GM21515 (cell line): Measurements from ENCODE around the gene ARHGEF19.

Experiments
- ATAC-seq: cut with Tn5 transposase; IDR thresholded peaks from one replicate; pipeline ENCODE4 v1.9.1; 2021; ENCODE audit not compliant: unreplicated experiment

The ARHGEF19 gene

GRCh38 chr1:16244650-16245285, 32.3 kb upstream of the ARHGEF19 start:
- no peak for ATAC-seq

GRCh38 chr1:16243936-16244649, 31.6 kb upstream of the ARHGEF19 start:
- ATAC-seq = no peak

GRCh38 chr1:16243215-16243610, 30.8 kb upstream of the ARHGEF19 start:
- ATAC-seq = no peak

GRCh38 chr1:16242556-16243214, 30.2 kb upstream of the ARHGEF19 start:
- ATAC-seq = no peak

DNA sequence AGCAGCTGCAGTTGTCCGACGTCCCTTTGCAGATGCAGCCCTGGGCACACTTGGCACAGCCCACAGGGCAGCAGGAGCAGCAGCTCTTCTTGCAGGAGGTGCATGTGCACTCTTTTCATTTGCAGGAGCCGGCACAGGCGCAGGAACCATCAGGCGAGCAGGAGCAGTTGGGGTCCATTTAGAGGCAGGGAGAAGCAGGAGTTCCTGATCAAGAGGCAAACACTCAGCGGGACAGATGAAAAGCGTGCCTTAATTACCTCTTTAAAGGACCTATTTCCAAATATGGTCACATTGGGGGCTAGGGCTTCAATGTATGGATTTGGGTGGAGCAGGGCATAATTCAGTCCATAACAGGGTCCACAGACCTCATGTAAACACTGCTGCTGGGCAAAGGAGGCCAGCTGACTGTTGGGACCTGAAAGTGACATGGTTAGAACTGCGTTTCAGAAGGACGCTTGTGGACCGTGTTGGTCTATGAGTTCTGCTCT, 28.8 kb upstream of the ARHGEF19 start:
- no peak for ATAC-seq

DNA sequence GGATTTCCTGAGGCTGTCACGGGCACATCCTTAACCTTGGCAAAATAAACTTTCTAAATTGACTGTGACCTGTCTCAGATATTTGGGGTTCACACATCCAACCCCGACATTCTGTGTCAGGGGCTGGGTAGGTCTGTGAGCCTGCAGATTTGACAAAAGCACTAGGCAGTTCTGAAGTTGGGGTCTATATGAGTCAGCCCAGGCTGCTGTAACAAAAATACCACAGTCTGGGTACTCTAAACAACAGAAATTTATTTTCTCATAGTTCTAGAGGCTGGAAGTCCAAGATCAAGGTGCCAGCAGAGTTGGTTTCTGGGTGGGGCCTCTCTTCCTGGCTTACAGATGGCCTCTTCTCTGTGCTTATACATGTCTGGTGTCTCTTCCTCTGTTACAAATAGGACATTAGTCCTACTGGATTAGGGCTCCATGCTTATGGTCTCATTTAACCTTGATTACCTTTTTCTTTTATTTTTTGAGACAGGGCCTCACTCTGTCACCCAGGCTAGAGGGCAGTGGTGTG, 27.6 kb upstream of the ARHGEF19 start:
- no peak for ATAC-seq

DNA sequence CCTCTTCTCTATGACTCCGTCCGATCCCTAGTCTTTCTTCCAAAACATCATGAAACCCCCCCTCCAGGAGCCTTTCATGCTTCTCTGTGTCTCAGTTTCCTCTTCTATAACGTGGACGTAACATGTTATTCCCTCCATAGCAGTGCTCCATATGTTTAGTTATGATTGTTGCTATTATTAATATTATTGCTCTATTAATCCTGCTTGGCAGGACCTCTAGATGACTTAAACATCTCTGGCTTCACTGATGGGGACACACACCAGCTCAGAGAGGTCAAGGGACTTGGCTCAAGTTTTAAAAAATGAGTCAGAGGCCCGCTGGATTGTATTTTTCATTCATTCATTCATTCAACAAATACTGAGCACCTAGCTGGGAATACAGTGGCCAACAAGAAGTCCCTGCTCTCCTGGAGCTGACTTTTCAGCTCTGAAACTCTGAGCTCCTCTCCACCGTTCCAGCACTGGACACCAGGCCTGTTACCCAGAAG, 24.9 kb upstream of the ARHGEF19 start:
- ATAC-seq = no peak

DNA sequence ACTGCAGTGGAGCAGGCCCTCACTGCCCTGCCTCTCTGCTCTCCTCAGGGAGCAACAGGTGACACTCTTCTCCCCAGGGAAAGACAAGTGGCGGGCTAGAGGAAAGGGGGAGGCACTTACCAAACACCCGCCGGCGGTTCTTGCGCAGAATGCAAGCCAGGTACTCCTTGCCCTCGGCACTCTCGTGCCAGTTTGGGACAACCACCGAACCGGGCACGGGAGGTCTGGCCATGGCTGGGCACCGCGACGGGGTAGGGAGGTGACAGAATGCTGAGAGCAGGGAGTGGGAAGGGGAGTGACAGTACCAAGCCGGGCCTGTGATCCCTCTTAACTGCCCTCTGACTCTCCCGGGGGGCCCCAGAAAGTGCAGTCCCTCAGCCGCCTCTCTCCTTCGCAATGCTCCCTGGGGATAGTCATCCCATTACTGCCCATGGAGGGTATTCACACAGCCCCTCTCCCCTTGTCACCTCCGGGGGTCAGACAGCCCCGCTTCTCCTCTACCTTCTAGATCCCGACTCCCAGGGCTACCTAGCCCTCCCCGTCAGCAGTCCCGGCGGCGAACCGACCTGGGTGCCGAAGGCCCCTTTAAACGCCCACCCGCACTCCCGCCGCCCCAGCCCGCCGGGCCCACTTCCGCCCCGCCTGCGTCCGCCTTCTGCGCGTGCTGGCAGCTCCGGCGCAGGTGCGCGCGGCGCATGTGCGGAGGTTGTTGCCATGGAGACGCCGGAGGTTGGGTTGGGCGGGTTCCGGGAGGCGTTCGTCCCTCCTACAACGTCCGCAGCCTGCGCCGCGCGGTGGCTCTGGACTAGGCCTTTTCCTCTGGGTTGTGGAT, 24.3 kb upstream of the ARHGEF19 start, which contains the start of gene CPLANE2:
CPLANE2 (minus strand) TSS at position 673 of the 832 bp plus-strand sequence; CDS start at position 232, 441 bp downstream.
- peak; percentile 85 for ATAC-seq

- peak; percentile 27 for ATAC-seq
Measured at GRCh38 chr1:16235944-16236510, 23.6 kb upstream of the ARHGEF19 start.

DNA sequence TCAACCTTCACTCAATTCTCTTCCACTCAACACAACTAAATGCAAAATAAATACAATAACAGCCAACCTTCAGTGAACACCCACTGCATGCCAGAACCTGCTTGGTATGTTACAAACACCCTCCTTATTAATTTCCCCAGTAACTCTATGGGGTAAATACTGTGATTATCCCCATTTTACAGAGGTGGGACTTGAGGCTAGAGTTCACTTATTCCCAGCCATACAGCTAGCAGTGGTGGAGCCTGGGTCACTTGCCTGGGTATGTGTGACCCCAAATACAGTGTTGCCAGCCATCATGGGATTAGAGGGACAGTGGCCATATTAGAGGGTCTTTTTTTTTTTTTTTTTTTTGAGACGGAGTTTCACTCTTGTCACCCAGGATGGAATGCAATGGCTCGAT, 22.9 kb upstream of the ARHGEF19 start:
- no peak for ATAC-seq

DNA sequence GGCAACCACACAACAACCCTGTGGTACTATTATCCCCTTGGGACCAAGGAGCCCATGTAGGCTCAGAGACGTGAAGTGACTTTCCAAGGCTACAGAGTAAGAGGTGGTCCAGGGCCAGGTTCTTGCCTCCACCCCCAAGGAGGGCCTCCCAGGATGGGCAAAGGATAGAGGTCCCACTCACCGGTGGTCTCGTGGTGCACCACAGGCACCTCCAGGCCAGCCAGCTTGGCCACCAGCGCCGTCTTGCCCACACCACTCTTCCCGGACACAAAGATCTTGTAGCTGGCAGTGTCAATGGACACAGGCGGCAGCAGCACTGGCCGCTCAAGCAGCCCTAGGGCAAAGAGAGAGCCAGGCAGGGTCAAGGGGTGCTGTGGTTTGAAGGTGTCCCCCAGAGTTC, 21.0 kb upstream of the ARHGEF19 start:
- ATAC-seq = no peak

GRCh38 chr1:16232316-16232710, 19.9 kb upstream of the ARHGEF19 start:
- no peak for ATAC-seq

- ATAC-seq = no peak
Measured at GRCh38 chr1:16231331-16232315, 19.2 kb upstream of the ARHGEF19 start.

DNA sequence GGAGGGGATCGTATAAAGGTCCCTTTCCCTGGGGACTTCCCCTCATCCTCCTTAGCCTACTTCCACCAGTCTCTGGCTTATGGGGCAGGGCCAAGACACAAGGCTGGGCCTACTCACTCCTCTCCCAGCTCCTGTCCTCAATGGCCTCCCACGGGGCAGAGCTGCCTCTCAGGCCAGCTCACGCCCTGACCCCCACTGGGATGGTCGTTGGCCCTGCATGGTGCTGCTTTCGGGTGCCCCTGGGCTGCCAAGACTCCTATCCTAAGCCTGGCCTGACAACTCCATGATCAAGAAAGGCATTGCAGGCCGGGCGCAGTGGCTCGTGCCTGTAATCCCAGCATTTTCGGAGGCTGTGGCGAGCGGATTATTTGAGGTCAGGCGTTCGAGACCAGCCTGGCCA, 18.3 kb upstream of the ARHGEF19 start:
- no peak for ATAC-seq

DNA sequence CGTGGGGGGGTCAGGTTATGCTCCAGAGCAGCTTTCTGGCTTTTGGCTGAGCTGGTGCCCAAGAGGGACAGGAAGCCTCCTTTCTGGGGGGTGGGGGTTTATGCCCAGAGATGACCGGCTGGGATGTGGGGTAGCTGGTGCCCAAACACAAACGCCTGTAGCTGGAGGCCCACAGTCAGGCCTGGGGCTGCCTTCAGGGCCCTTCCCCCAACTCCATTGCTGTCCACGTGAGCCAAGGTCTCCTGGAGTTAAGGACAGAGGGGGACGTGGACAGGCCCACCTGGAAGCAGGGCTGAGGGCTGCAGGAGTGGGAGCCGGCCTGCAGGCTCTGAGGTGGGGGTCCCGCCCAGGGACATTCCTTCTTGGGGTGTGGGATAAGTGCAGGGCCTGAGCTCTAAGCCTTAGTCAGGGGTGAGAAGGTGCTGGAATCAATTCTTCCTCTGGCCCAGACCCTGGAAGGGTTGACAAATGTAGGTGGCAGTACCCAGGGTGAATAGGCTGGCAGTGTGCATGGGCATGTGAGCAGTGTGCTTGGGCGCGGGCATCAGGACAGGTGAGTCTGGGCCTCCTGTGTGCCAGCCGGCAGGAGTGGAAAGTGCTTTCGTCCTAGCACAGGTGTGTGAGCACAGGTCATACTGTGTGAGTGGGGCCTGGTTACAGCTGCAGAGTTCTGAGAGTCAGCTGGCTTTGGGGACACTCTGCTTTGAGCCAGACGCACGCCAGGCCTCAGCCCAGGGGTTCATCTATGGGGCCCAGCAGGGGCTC, 17.7 kb upstream of the ARHGEF19 start:
- no peak for ATAC-seq

DNA sequence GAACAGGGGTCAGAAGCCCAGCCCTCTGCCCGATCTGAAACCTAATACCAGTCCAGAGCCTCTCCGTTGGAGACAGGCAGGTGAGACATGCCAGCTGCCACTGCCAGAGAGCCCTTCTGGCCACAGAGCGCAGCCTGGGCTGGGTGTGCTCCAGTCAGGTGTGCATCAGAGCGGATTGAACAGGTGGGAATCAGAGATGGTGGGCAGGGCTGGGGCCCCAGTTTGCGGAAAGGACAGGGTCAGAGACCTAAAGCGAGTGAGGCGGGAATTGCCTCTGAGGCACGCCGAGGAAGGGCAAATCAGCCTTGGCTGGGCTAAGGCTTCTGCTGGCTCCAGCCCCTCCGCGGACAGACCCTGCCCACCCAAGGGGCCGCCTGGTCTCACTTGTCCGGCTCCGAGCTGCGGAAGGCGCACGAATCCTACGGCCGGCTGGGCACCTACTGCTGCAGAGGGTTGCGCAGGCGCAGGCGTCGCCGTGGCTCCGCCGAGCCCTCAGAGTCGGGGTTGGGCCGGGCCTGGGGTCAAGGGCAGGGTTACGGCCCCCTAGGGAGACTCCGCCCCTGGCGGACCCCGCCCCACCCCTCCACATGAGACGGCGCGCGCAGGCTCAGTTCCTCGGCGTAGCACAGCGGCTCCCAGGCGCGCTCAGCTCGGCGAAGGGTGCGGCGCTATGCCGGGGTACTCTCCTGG, 14.2 kb upstream of the ARHGEF19 start:
- ATAC-seq = no peak

GRCh38 chr1:16226129-16226489, 13.7 kb upstream of the ARHGEF19 start:
- ATAC-seq = no peak

DNA sequence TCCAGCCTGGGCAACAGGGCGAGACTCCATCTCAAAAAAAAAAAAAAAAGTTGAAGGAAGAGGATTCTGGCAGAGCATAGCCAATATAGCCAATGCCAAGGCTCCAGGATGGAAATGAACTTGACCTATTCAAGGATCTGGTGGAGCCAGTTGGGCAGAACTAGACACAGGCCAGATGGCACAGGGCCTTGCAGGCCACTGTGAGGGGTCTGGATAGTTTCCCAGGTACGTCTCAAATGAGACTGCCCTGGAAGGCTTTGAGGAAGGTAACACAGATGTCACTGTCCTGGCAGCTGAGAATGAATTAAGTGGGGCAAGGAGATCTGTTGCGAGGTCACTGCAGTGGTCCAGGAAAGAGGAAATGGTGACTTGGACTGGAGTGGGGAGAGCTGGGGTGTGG, 12.0 kb upstream of the ARHGEF19 start:
- no peak for ATAC-seq
